Activated CD8-positive, alpha-beta T cell treated with anti-CD3 and anti-CD28 coated beads, Interleukin-2, amount 10 ng/mL, durations not matched to agents 7 days and 5 days (primary cell): ENCODE measurements around the gene FEN1. TPM values are rescaled to one million over a fixed set of nuclear protein-coding genes. Genes with fewer than 3 reads are reported as not detected.

Experiments used
- ATAC-seq: fragments of 150-1000 bp; cut with Tn5 transposase; one replicate; pipeline ENCODE4 v1.10.0; 2021; ENCODE audit warnings: moderate library complexity
- CTCF ChIA-PET: fragments of 350-600 bp; sonication (Branson Sonifier 250); formaldehyde crosslinking; loops from one replicate; lab custom pipeline; 2021; ENCODE audit warnings: antibody characterized with exemption; lab: Charles Lee
- POLR2A ChIA-PET: fragments of 350-600 bp; sonication (Branson Sonifier 250); formaldehyde crosslinking; loops from one replicate; lab custom pipeline; 2021; ENCODE audit warnings: antibody characterized with exemption; lab: Charles Lee
- DNase-seq: peaks from one replicate; pipeline ENCODE4 v3.0.0-alpha.2; 2020
- H3K27ac Mint-ChIP-seq: one replicate; pipeline ENCODE4 v1.8.0; 2021; ENCODE audit warnings: mild to moderate bottlenecking, mixed read lengths
- H3K27me3 Mint-ChIP-seq: one replicate; pipeline ENCODE4 v1.8.0; 2021; ENCODE audit warnings: low read depth, mixed read lengths
- H3K36me3 Mint-ChIP-seq: one replicate; pipeline ENCODE4 v1.8.0; 2021; ENCODE audit warnings: low read depth, mixed read lengths
- H3K4me1 Mint-ChIP-seq: one replicate; pipeline ENCODE4 v1.8.0; 2021; ENCODE audit warnings: low read depth, mixed read lengths
- H3K4me3 Mint-ChIP-seq: one replicate; pipeline ENCODE4 v1.8.0; 2021; ENCODE audit warnings: mild to moderate bottlenecking, mixed read lengths
- H3K9me3 Mint-ChIP-seq: one replicate; pipeline ENCODE4 v1.8.0; 2022; ENCODE audit warnings: mixed read lengths; ENCODE audit not compliant: insufficient read depth
- total RNA-seq, 2 experiments: library from RNA; stranded (reverse); gene quantifications; one replicate each; pipeline ENCODE4 v1.2.3, GENCODE V29; 2021

The FEN1 gene
- total RNA-seq, 2 experiments from 2014 or later = 146 TPM

GRCh38 chr11:61802605-61803004, 9.9 kb downstream of the FEN1 start:
- ChIA-PET CTCF (interaction anchor here (1.1 kb wide), 1 partner anchor 16 kb away, joined by 3 read pairs; no protein-coding TSS in a partner anchor), POLR2A (interaction anchor here (1.5 to 5.0 kb wide), 2 partner anchors 9 to 12 kb away, joined by 6 to 20 read pairs; partner anchors contain the start of gene FEN1)
- ATAC-seq (no peak), DNase-seq (no peak)
- Mint-ChIP-seq H3K9me3 (no peaks in the 10 kb centered on the region), H3K36me3 (peaks cover 68% of the 10 kb centered on the region), H3K27me3 (no peaks in the 10 kb centered on the region), H3K4me1 (peaks cover 18% of the 10 kb centered on the region), H3K4me3 (no peak overlapping the region), H3K27ac (no peak overlapping the region)

- H3K9me3 Mint-ChIP-seq = no peaks in the 10 kb centered on the region
- H3K27ac Mint-ChIP-seq = peak overlapping the region; percentile 43
- DNase-seq (no peak), ATAC-seq (no peak)
- no peaks in the 10 kb centered on the region for H3K27me3 Mint-ChIP-seq
- H3K4me1 Mint-ChIP-seq = peaks cover 11% of the 10 kb centered on the region
- ChIA-PET POLR2A (interaction anchor here (1.0 to 5.0 kb wide), 2 partner anchors 10 to 11 kb away, joined by 4 to 20 read pairs; partner anchors contain the start of genes FEN1 and TMEM258), CTCF (interaction anchor here (4.3 kb wide), 1 partner anchor 8 kb away, joined by 43 read pairs; no protein-coding TSS in a partner anchor)
- H3K36me3 Mint-ChIP-seq = peaks cover 70% of the 10 kb centered on the region
- no peak overlapping the region for H3K4me3 Mint-ChIP-seq
Observed at GRCh38 chr11:61803889-61804647, 11.4 kb downstream of the FEN1 start.

GRCh38 chr11:61805146-61805545, 12.4 kb downstream of the FEN1 start:
- no peak for DNase-seq
- peak overlapping the region; percentile 42 for H3K27ac Mint-ChIP-seq
- no peak overlapping the region for H3K4me3 Mint-ChIP-seq
- ChIA-PET CTCF (interaction anchor here (0.9 to 4.3 kb wide), 3 partner anchors 9 to 277 kb away, joined by 3 to 43 read pairs (median 5); no protein-coding TSS in a partner anchor), POLR2A (interaction anchor here (0.7 to 3.3 kb wide), 3 partner anchors 10 to 43 kb away, joined by 3 to 15 read pairs (median 6); partner anchors contain the start of genes FEN1 and TMEM258)
- peaks cover 69% of the 10 kb centered on the region for H3K36me3 Mint-ChIP-seq
- ATAC-seq = no peak
- H3K9me3 Mint-ChIP-seq = no peaks in the 10 kb centered on the region
- peaks cover 4% of the 10 kb centered on the region for H3K4me1 Mint-ChIP-seq
- no peaks in the 10 kb centered on the region for H3K27me3 Mint-ChIP-seq

GRCh38 chr11:61806785-61807184, 14.1 kb downstream of the FEN1 start:
- ChIA-PET POLR2A (interaction anchor here (0.8 to 3.3 kb wide), 2 partner anchors 9 to 14 kb away, joined by 3 to 15 read pairs; partner anchors contain the start of genes FEN1 and TMEM258), CTCF (interaction anchor here (0.8 to 4.3 kb wide), 4 partner anchors 8 to 277 kb away, joined by 3 to 43 read pairs (median 4); partner anchors contain the start of gene FADS1)
- no peak for DNase-seq
- Mint-ChIP-seq H3K4me1 (no peaks in the 10 kb centered on the region), H3K9me3 (no peaks in the 10 kb centered on the region), H3K27me3 (no peaks in the 10 kb centered on the region), H3K27ac (peak overlapping the region; percentile 62), H3K36me3 (peaks cover 75% of the 10 kb centered on the region), H3K4me3 (no peak overlapping the region)
- ATAC-seq = no peak

DNA sequence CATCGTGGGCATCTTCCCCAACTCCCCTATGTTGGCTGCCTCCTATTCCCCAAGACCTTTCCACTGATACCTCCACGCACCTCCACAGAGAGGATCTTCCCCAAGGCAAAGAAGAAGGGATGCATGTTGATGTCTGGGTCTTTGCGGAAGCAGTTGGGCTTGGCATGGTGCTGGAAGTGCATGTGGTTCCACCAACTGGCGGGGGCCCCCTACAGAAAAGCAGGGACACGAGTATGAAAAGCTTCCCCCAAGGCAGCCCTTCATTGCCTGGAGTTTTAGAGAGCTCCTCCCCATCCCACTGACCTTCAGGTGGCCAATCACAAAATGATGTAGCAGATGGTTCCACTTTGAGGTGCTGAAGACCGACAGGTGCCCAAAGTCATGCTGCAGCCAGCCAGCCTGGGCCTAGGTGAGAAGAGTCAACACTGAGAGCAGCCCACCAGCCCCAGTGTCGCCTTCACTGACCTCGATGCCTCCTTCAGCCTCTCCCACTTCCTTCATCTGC, 18.0 kb downstream of the FEN1 start:
- DNase-seq (no peak), ATAC-seq (no peak)
- POLR2A ChIA-PET = interaction anchor here (0.6 kb wide), 2 partner anchors 52 to 108 kb away, joined by 4 to 6 read pairs; no protein-coding TSS in a partner anchor

DNA sequence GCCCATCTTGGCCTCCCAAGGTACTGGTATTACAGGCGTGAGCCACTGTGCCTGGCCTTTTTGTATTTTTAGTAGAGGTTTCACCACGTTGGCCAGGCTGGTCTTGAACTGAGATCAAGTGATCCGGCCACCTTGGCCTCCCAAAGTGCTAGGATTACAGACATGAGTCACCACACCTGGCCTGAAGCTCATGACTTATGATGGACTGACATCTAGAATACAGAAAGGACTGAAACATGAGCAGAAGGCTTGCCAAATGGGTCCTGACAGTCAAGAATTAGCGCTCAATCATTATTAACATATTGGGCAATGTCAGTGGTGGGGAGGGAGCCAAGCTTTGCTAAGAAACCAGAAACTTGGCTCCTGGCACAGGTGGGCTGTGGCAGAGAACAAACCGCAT, 19.1 kb downstream of the FEN1 start:
- Mint-ChIP-seq H3K27me3 (no peaks in the 10 kb centered on the region), H3K9me3 (no peaks in the 10 kb centered on the region), H3K4me3 (no peak overlapping the region), H3K36me3 (peaks cover 71% of the 10 kb centered on the region), H3K4me1 (peaks cover 15% of the 10 kb centered on the region), H3K27ac (no peak overlapping the region)
- ChIA-PET CTCF (interaction anchor here (1.0 to 10.2 kb wide), 2 partner anchors 14 to 87 kb away, joined by 3 to 129 read pairs; no protein-coding TSS in a partner anchor), POLR2A (interaction anchor here (1.2 to 1.7 kb wide), 2 partner anchors 14 to 19 kb away, joined by 3 to 5 read pairs; partner anchors contain the start of genes FEN1 and TMEM258)
- DNase-seq = no peak
- ATAC-seq = no peak

More for the DNA sequence above, 18.0 kb downstream of the FEN1 start:
- peaks cover 15% of the 10 kb centered on the region for H3K4me1 Mint-ChIP-seq
- H3K27me3 Mint-ChIP-seq = no peaks in the 10 kb centered on the region
- no peak overlapping the region for H3K27ac Mint-ChIP-seq
- CTCF ChIA-PET = interaction anchor here (10.2 kb wide), 1 partner anchor 13 kb away, joined by 129 read pairs; no protein-coding TSS in a partner anchor
- H3K9me3 Mint-ChIP-seq = no peaks in the 10 kb centered on the region
- no peak overlapping the region for H3K4me3 Mint-ChIP-seq
- H3K36me3 Mint-ChIP-seq = peaks cover 69% of the 10 kb centered on the region

- Mint-ChIP-seq H3K36me3 (peaks cover 64% of the 10 kb centered on the region), H3K4me1 (peaks cover 22% of the 10 kb centered on the region), H3K27ac (peak overlapping the region; percentile 30), H3K27me3 (no peaks in the 10 kb centered on the region), H3K9me3 (no peaks in the 10 kb centered on the region), H3K4me3 (no peak overlapping the region)
- ChIA-PET POLR2A (interaction anchor here (1.2 to 3.4 kb wide), 5 partner anchors 11 to 20 kb away, joined by 3 to 48 read pairs (median 20); partner anchors contain the start of genes FADS2, FEN1 and TMEM258), CTCF (interaction anchor here (1.0 to 10.2 kb wide), 2 partner anchors 15 to 86 kb away, joined by 3 to 129 read pairs; no protein-coding TSS in a partner anchor)
- DNase-seq (no peak), ATAC-seq (no peak)
Observed at GRCh38 chr11:61812736-61813411, 20.2 kb downstream of the FEN1 start.

GRCh38 chr11:61814247-61814957, 21.7 kb downstream of the FEN1 start:
- CTCF ChIA-PET = interaction anchor here (0.7 to 10.2 kb wide), 14 partner anchors 8 to 478 kb away, joined by 3 to 129 read pairs (median 5); partner anchors contain the start of genes FADS2, FEN1 and TMEM258
- peak overlapping the region; percentile 98 for H3K4me3 Mint-ChIP-seq
- DNase-seq = peak; percentile 58
- peaks cover 54% of the 10 kb centered on the region for H3K36me3 Mint-ChIP-seq
- no peaks in the 10 kb centered on the region for H3K9me3 Mint-ChIP-seq
- peaks cover 23% of the 10 kb centered on the region for H3K4me1 Mint-ChIP-seq
- no peaks in the 10 kb centered on the region for H3K27me3 Mint-ChIP-seq
- peak; percentile 3 for ATAC-seq
- POLR2A ChIA-PET = interaction anchor here (0.8 to 4.3 kb wide), 12 partner anchors 9 to 1027 kb away, joined by 3 to 48 read pairs (median 8); partner anchors contain the start of genes FADS2, FEN1 and TMEM258
- H3K27ac Mint-ChIP-seq = peak overlapping the region; percentile 97

DNA sequence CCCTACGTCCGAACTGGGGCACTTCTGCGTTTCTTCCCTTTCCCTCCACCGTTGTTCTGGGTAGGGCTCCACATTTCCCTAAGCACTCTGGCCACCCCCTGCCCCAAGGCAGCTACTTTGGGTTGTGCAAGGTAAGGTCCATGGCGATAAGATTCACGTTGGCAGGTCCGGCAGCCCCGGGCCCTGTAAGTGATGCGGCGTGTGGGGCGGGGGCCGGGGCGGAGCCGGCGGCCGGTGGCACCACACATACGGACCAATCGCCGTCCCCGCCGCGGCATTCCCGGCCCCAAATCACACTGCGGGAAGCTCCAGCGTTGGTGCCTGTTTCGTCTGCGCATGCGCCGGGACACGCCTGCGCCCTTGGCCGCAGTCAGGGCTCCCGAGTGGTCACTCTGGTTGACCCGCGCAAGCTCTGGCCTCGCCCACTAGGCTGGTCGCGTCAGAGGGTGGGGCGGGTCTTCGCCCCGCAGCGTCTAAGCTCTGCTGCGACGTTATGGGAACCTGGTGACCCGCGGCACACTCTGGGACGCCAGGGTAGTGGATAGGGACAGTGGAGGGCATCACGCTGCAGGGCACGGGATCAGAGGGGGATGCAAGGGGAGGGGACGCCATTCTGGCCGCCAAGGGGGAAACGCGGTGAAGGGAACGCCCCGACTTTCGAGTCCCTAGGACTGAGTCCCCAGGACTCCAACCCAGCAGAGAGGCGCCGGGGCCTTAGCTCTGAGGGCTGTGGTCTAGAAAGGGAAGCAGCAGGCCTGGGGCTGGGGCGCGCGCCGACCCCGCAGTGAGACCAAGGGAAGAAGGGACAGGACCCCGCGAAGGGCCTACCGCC, 22.5 kb downstream of the FEN1 start:
- no peaks in the 10 kb centered on the region for H3K9me3 Mint-ChIP-seq
- ATAC-seq (peak; percentile 47), DNase-seq (peak; percentile 78)
- POLR2A ChIA-PET = interaction anchor here (0.7 to 4.3 kb wide), 14 partner anchors 10 to 1026 kb away, joined by 3 to 48 read pairs (median 7); partner anchors contain the start of genes FADS2, FEN1, INCENP and TMEM258
- peak overlapping the region; percentile 98 for H3K4me3 Mint-ChIP-seq
- peaks cover 48% of the 10 kb centered on the region for H3K36me3 Mint-ChIP-seq
- peak overlapping the region; percentile 97 for H3K27ac Mint-ChIP-seq
- H3K27me3 Mint-ChIP-seq = no peaks in the 10 kb centered on the region
- peaks cover 23% of the 10 kb centered on the region for H3K4me1 Mint-ChIP-seq
- CTCF ChIA-PET = interaction anchor here (0.7 to 10.2 kb wide), 15 partner anchors 9 to 479 kb away, joined by 3 to 129 read pairs (median 6); partner anchors contain the start of genes FADS2, FEN1 and TMEM258
